ENCODE measurements around the gene TECPR2. TPM values are rescaled to one million over a fixed set of nuclear protein-coding genes. Genes with fewer than 3 reads are reported as not detected.
"Not testable (repeated sequence)": the region's sequence is repeated elsewhere in the genome, so short reads cannot be mapped to it uniquely, and the experiment has no call there.

Gene TECPR2
- total RNA-seq, 4 donors from 2014 or later, result 14.1 to 43.1 (median 23.8) TPM

DNA sequence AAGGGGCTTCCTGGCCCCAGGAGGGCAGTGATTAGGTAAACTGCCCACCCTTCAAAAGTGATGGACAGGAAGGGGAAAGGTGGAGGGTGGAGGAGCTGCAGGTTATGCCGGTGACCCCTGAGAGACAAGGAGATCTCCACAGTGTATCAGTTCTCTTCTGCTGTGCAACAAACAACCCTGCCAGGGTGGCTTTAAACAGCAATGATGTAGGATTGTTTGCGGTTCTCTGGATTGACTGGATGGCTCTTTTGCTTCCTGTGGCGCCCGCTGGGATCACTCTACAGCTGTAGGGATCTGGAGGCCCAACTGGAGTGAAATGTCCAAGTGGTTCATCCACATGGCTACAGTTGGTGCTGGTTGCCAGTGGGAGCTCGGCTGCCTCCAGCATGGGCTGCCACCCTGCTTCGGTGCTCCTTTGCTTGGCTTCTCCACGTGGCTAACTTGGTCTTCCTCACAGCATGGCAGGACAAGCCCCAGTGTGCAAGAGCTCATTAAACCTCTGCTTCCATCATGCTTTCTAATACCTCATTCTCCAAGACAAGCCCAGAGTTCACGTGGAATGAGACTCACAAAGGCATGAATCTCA, 155.4 kb downstream of the TECPR2 start:
- Histone ChIP-seq H3K9me3 (no peaks in the 10 kb centered on the region), H3K36me3 (no peaks in the 10 kb centered on the region), H3K27ac (no peak overlapping the region), H3K4me1 (no peaks in the 10 kb centered on the region), H3K27me3 (no peaks in the 10 kb centered on the region), H3K4me3 (no peak overlapping the region)
- DNase-seq, result no peak
- intact Hi-C loops (cut with DNase I; ENCODE audit: low total_unique reads), result no loop called here
- TF ChIP-seq POLR2A (IDR thresholded peaks at IDR 0.05), result no peak
- TF ChIP-seq, protein P1, sequence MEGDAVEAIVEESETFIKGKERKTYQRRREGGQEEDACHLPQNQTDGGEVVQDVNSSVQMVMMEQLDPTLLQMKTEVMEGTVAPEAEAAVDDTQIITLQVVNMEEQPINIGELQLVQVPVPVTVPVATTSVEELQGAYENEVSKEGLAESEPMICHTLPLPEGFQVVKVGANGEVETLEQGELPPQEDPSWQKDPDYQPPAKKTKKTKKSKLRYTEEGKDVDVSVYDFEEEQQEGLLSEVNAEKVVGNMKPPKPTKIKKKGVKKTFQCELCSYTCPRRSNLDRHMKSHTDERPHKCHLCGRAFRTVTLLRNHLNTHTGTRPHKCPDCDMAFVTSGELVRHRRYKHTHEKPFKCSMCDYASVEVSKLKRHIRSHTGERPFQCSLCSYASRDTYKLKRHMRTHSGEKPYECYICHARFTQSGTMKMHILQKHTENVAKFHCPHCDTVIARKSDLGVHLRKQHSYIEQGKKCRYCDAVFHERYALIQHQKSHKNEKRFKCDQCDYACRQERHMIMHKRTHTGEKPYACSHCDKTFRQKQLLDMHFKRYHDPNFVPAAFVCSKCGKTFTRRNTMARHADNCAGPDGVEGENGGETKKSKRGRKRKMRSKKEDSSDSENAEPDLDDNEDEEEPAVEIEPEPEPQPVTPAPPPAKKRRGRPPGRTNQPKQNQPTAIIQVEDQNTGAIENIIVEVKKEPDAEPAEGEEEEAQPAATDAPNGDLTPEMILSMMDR (IDR thresholded peaks at IDR 0.05), result no peak

DNA sequence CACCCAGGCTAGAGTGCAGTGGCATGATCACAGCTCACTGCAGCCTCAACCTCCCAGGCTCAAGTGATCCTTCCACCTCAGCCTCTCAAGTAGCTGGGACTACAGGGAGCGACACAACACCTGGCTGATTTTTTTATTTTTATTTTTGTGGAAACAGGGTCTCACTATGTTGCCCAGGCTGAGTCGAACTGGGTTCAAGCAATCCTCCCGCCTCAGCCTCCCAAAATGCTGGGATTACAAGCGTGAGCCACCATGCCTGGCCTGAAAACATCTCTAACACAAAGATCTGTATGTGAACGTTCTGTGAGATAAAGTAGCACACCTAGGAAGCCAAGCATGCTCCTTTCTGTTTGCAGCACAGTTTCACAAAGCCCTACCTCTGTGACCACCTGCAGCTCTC, 157.0 kb downstream of the TECPR2 start:
- intact Hi-C loops (cut with DNase I; ENCODE audit: low total_unique reads); H3K9me3 ChIP-seq; H3K27ac ChIP-seq; H3K4me3 ChIP-seq; H3K36me3 ChIP-seq; H3K4me1 ChIP-seq; H3K27me3 ChIP-seq; DNase-seq: not testable (repeated sequence)

GRCh38 chr14:102523200-102523568, 160.4 kb downstream of the TECPR2 start:
- no peaks in the 10 kb centered on the region for H3K9me3 ChIP-seq
- H3K4me1 ChIP-seq, result no peaks in the 10 kb centered on the region
- H3K36me3 ChIP-seq, result no peaks in the 10 kb centered on the region
- DNase-seq, result no peak
- H3K27ac ChIP-seq, result no peak overlapping the region
- no peak overlapping the region for H3K4me3 ChIP-seq
- TF ChIP-seq, protein P1 (IDR thresholded peaks at IDR 0.05), result no peak
- TF ChIP-seq POLR2A (IDR thresholded peaks at IDR 0.05), result no peak
- intact Hi-C loops (cut with DNase I; ENCODE audit: low total_unique reads), result no loop called here
- no peaks in the 10 kb centered on the region for H3K27me3 ChIP-seq

- peak overlapping the region; percentile 76 to 80 for H3K27ac ChIP-seq
- H3K27me3 ChIP-seq, result no peaks in the 10 kb centered on the region
- no peaks in the 10 kb centered on the region for H3K36me3 ChIP-seq
- DNase-seq, result no peak
- peak overlapping the region; percentile 47 to 57 for H3K4me3 ChIP-seq
- intact Hi-C loops (cut with DNase I; ENCODE audit: low total_unique reads), result no loop called here
- no peaks in the 10 kb centered on the region for H3K9me3 ChIP-seq
- TF ChIP-seq POLR2A (IDR thresholded peaks at IDR 0.05), result no peak
- no peaks in the 10 kb centered on the region for H3K4me1 ChIP-seq
Measured at GRCh38 chr14:102523569-102524450, 161.1 kb downstream of the TECPR2 start.

- no peaks in the 10 kb centered on the region for H3K9me3 ChIP-seq
- no peaks in the 10 kb centered on the region for H3K36me3 ChIP-seq
- H3K27ac ChIP-seq, result peak overlapping the region; percentile 76 to 80
- H3K4me3 ChIP-seq, result peak overlapping the region; percentile 47 to 57
- intact Hi-C loops (cut with DNase I; ENCODE audit: low total_unique reads), result no loop called here
- TF ChIP-seq, protein P1 (IDR thresholded peaks at IDR 0.05), result peak; percentile 97 to 99 (median 98)
- peak; percentile 7 to 35 for TF ChIP-seq POLR2A (IDR thresholded peaks at IDR 0.05)
- peak; percentile 96 to 97 for DNase-seq
- no peaks in the 10 kb centered on the region for H3K4me1 ChIP-seq
- no peaks in the 10 kb centered on the region for H3K27me3 ChIP-seq
Measured at GRCh38 chr14:102524451-102525218, 161.9 kb downstream of the TECPR2 start.
